Measurements from ENCODE around the gene ANGPTL4. TPM values are rescaled to one million over a fixed set of nuclear protein-coding genes. Genes with fewer than 3 reads are reported as not detected.

Gene ANGPTL4
- total and polyA plus RNA-seq, 5 experiments from 2014 or later = 0.23 TPM; not detected in 4

- peaks cover 10 to 30% (median 23%) of the 10 kb centered on the region in 4 donors for H3K4me1 Mint-ChIP-seq
- H3K36me3 Mint-ChIP-seq = peaks cover 0 to 7% (median 1%) of the 10 kb centered on the region in 3 donors
- no peak for DNase-seq
- no peaks in the 10 kb centered on the region for H3K27me3 Mint-ChIP-seq
- peak overlapping the region in 5 of 10 donors; percentile 30 to 63 (median 45) for H3K4me3 Mint-ChIP-seq
- POLR2A ChIA-PET = interaction anchor here (0.6 to 1.2 kb wide), 3 partner anchors 56 to 98 kb away, joined by 3 to 5 read pairs (median 4); partner anchors contain the start of gene HNRNPM
- no peak for ATAC-seq
- H3K9me3 Mint-ChIP-seq = peaks cover 0 to 4% (median 0%) of the 10 kb centered on the region in 9 donors
- peak overlapping the region in 3 of 10 donors; percentile 6 to 53 (median 13) for H3K27ac Mint-ChIP-seq
These were observed 24.0 kb downstream of the ANGPTL4 start for GRCh38 chr19:8387688-8388611.

GRCh38 chr19:8388612-8388958 lies 24.6 kb downstream of the ANGPTL4 start:
- Mint-ChIP-seq H3K27me3 (no peaks in the 10 kb centered on the region), H3K27ac (no peak overlapping the region), H3K4me1 (peaks cover 12 to 35% (median 29%) of the 10 kb centered on the region in 4 donors), H3K4me3 (peak overlapping the region in 4 of 10 donors; percentile 10 to 67 (median 39)), H3K36me3 (peaks cover 0 to 7% (median 3%) of the 10 kb centered on the region in 3 donors), H3K9me3 (peaks cover 0 to 4% (median 0%) of the 10 kb centered on the region in 9 donors)
- DNase-seq (no peak), ATAC-seq (no peak)
- POLR2A ChIA-PET = interaction anchor here (0.6 to 1.2 kb wide), 3 partner anchors 25 to 98 kb away, joined by 3 to 4 read pairs (median 3); partner anchors contain the start of gene HNRNPM

- Mint-ChIP-seq H3K4me3 (peak within 1 kb of the TSS; percentile 86 to 97 (median 93)), H3K9me3 (peaks cover 0 to 4% (median 0%) of the 10 kb centered on the region in 9 donors), H3K36me3 (peaks cover 0 to 7% (median 5%) of the 10 kb centered on the region in 3 donors), H3K4me1 (peaks cover 9 to 48% (median 32%) of the 10 kb centered on the region in 4 donors), H3K27ac (peak within 1 kb of the TSS; percentile 81 to 99 (median 96)), H3K27me3 (no peaks in the 10 kb centered on the region)
- ATAC-seq = peak; percentile 92 to 93
- POLR2A ChIA-PET = interaction anchor here (0.5 to 2.0 kb wide), 18 partner anchors 9 to 1714 kb away, joined by 3 to 10 read pairs (median 3); partner anchors contain the start of genes HNRNPM, MARCHF2, NDUFA7 and RPS28
- peak; percentile 90 to 99 (median 98) for DNase-seq
These were observed 26.1 kb downstream of the ANGPTL4 start, which contains the start of gene RAB11B for GRCh38 chr19:8389891-8390616. TSS of gene RAB11B (plus strand) at chr19:8390360. CDS start at chr19:8390417, 57 bp downstream.

- POLR2A ChIA-PET = interaction anchor here (0.5 to 2.0 kb wide), 17 partner anchors 9 to 1714 kb away, joined by 3 to 10 read pairs (median 3); partner anchors contain the start of genes HNRNPM, MARCHF2, NDUFA7 and RPS28
- Mint-ChIP-seq H3K27ac (peak overlapping the region; percentile 19 to 99 (median 92)), H3K36me3 (peaks cover 0 to 9% (median 7%) of the 10 kb centered on the region in 3 donors), H3K4me3 (peak overlapping the region; percentile 77 to 95 (median 85)), H3K4me1 (peaks cover 9 to 50% (median 34%) of the 10 kb centered on the region in 4 donors), H3K27me3 (no peaks in the 10 kb centered on the region), H3K9me3 (peaks cover 0 to 4% (median 0%) of the 10 kb centered on the region in 9 donors)
- peak; percentile 84 to 93 (median 86) for DNase-seq
- ATAC-seq = peak; percentile 53 to 60
These were observed 26.6 kb downstream of the ANGPTL4 start for GRCh38 chr19:8390617-8390981.

GRCh38 chr19:8391198-8392016 lies 27.5 kb downstream of the ANGPTL4 start:
- peak overlapping the region; percentile 77 to 95 (median 85) for H3K4me3 Mint-ChIP-seq
- peaks cover 0 to 4% (median 0%) of the 10 kb centered on the region in 9 donors for H3K9me3 Mint-ChIP-seq
- H3K4me1 Mint-ChIP-seq = peaks cover 13 to 58% (median 39%) of the 10 kb centered on the region in 4 donors
- no peak for ATAC-seq
- no peak for DNase-seq
- POLR2A ChIA-PET = interaction anchor here (0.5 to 2.0 kb wide), 7 partner anchors 10 to 447 kb away, joined by 3 to 10 read pairs (median 3); partner anchors contain the start of genes MARCHF2 and ZNF414
- no peaks in the 10 kb centered on the region for H3K27me3 Mint-ChIP-seq
- H3K36me3 Mint-ChIP-seq = peaks cover 0 to 14% (median 7%) of the 10 kb centered on the region in 3 donors
- peak overlapping the region; percentile 81 to 99 (median 92) for H3K27ac Mint-ChIP-seq

- POLR2A ChIA-PET = no interaction called here
- Mint-ChIP-seq H3K4me3 (peak overlapping the region in 8 of 10 donors; percentile 65 to 92 (median 76)), H3K9me3 (no peaks in the 10 kb centered on the region), H3K4me1 (peaks cover 18 to 65% (median 45%) of the 10 kb centered on the region in 4 donors), H3K36me3 (peaks cover 0 to 17% (median 0%) of the 10 kb centered on the region in 3 donors), H3K27me3 (no peaks in the 10 kb centered on the region), H3K27ac (peak overlapping the region in 9 of 10 donors; percentile 67 to 93 (median 85))
- DNase-seq (no peak), ATAC-seq (no peak)
These were observed 28.1 kb downstream of the ANGPTL4 start for GRCh38 chr19:8392017-8392591.

GRCh38 chr19:8393192-8393870 lies 29.4 kb downstream of the ANGPTL4 start:
- no peaks in the 10 kb centered on the region for H3K9me3 Mint-ChIP-seq
- no peaks in the 10 kb centered on the region for H3K27me3 Mint-ChIP-seq
- peak overlapping the region in 5 of 10 donors; percentile 6 to 54 (median 29) for H3K4me3 Mint-ChIP-seq
- peaks cover 22 to 70% (median 50%) of the 10 kb centered on the region in 4 donors for H3K4me1 Mint-ChIP-seq
- no peak for ATAC-seq
- POLR2A ChIA-PET = interaction anchor here (0.6 to 2.1 kb wide), 3 partner anchors 12 to 1528 kb away, joined by 3 to 6 read pairs (median 3); partner anchors contain the start of gene MARCHF2
- peaks cover 0 to 17% (median 0%) of the 10 kb centered on the region in 3 donors for H3K36me3 Mint-ChIP-seq
- DNase-seq = no peak
- H3K27ac Mint-ChIP-seq = peak overlapping the region in 2 of 10 donors; percentile 27 to 62

- Mint-ChIP-seq H3K27me3 (no peaks in the 10 kb centered on the region), H3K4me1 (peaks cover 22 to 72% (median 50%) of the 10 kb centered on the region in 4 donors), H3K27ac (peak overlapping the region in 3 of 10 donors; percentile 57 to 67 (median 62)), H3K36me3 (peaks cover 0 to 17% (median 0%) of the 10 kb centered on the region in 3 donors), H3K9me3 (no peaks in the 10 kb centered on the region), H3K4me3 (no peak overlapping the region)
- ATAC-seq = no peak
- no peak for DNase-seq
- POLR2A ChIA-PET = interaction anchor here (2.1 kb wide), 1 partner anchor 20 kb away, joined by 6 read pairs; the partner anchor contains the start of gene MARCHF2
These were observed 29.9 kb downstream of the ANGPTL4 start for GRCh38 chr19:8393871-8394250.

- ATAC-seq (no peak), DNase-seq (no peak)
- no peak overlapping the region for H3K4me3 Mint-ChIP-seq
- H3K27me3 Mint-ChIP-seq = no peaks in the 10 kb centered on the region
- H3K27ac Mint-ChIP-seq = peak overlapping the region in 6 of 10 donors; percentile 21 to 88 (median 52)
- no peaks in the 10 kb centered on the region for H3K9me3 Mint-ChIP-seq
- peaks cover 22 to 71% (median 46%) of the 10 kb centered on the region in 4 donors for H3K4me1 Mint-ChIP-seq
- H3K36me3 Mint-ChIP-seq = peaks cover 0 to 31% (median 0%) of the 10 kb centered on the region in 3 donors
- POLR2A ChIA-PET = interaction anchor here (2.1 kb wide), 1 partner anchor 18 kb away, joined by 6 read pairs; the partner anchor contains the start of gene MARCHF2
These were observed 31.7 kb downstream of the ANGPTL4 start for GRCh38 chr19:8395621-8396082.

GRCh38 chr19:8396185-8396562 lies 32.2 kb downstream of the ANGPTL4 start:
- peak overlapping the region in 5 of 10 donors; percentile 4 to 34 (median 29) for H3K4me3 Mint-ChIP-seq
- ATAC-seq (no peak), DNase-seq (no peak)
- peak overlapping the region in 5 of 10 donors; percentile 26 to 88 (median 84) for H3K27ac Mint-ChIP-seq
- H3K27me3 Mint-ChIP-seq = no peaks in the 10 kb centered on the region
- POLR2A ChIA-PET = no interaction called here
- peaks cover 0 to 31% (median 0%) of the 10 kb centered on the region in 3 donors for H3K36me3 Mint-ChIP-seq
- peaks cover 22 to 66% (median 41%) of the 10 kb centered on the region in 4 donors for H3K4me1 Mint-ChIP-seq
- no peaks in the 10 kb centered on the region for H3K9me3 Mint-ChIP-seq

All from naive thymus-derived CD8-positive, alpha-beta T cell (primary cell).